ENCODE measurements around the gene NCS1. TPM values are rescaled to one million over a fixed set of nuclear protein-coding genes. Genes with fewer than 3 reads are reported as not detected.

The NCS1 gene
- total RNA-seq, 1 donor: 42.7 TPM

GRCh38 chr9:130145658-130146057, 26.5 kb upstream of the NCS1 start:
- DNase-seq (ENCODE audit: low read depth): no peak
- H3K4me3 ChIP-seq (ENCODE audit: low read depth, low read length): no peak overlapping the region
- TF ChIP-seq, protein P1, sequence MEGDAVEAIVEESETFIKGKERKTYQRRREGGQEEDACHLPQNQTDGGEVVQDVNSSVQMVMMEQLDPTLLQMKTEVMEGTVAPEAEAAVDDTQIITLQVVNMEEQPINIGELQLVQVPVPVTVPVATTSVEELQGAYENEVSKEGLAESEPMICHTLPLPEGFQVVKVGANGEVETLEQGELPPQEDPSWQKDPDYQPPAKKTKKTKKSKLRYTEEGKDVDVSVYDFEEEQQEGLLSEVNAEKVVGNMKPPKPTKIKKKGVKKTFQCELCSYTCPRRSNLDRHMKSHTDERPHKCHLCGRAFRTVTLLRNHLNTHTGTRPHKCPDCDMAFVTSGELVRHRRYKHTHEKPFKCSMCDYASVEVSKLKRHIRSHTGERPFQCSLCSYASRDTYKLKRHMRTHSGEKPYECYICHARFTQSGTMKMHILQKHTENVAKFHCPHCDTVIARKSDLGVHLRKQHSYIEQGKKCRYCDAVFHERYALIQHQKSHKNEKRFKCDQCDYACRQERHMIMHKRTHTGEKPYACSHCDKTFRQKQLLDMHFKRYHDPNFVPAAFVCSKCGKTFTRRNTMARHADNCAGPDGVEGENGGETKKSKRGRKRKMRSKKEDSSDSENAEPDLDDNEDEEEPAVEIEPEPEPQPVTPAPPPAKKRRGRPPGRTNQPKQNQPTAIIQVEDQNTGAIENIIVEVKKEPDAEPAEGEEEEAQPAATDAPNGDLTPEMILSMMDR (IDR thresholded peaks at IDR 0.05; ENCODE audit: insufficient read depth, low read depth, low read length): no peak

DNA sequence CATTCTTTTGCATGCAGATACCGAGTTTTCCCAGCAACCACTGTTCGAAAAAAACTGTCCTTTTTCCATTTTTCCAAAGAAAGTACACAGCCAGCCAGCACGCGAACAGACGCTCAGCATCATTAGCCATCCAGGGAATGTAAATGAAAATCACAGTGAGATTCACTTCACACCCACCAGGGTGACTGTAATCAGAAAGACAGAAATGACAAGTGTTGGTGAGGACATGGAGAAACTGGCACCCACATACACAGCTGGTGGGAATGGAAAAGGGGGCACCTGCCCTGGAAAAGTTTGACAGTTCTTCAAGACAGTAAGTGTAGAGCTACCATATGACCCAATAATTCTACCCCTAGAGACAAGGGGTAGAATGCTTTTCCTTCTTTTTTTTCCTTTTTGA, 25.0 kb upstream of the NCS1 start:
- DNase-seq (ENCODE audit: low read depth): no peak
- TF ChIP-seq, protein P1 (IDR thresholded peaks at IDR 0.05; ENCODE audit: insufficient read depth, low read depth, low read length): no peak
- H3K4me3 ChIP-seq (ENCODE audit: low read depth, low read length): no peak overlapping the region

GRCh38 chr9:130147910-130148309, 24.3 kb upstream of the NCS1 start:
- no peak for DNase-seq (ENCODE audit: low read depth)
- H3K4me3 ChIP-seq (ENCODE audit: low read depth, low read length): no peak overlapping the region
- TF ChIP-seq, protein P1 (IDR thresholded peaks at IDR 0.05; ENCODE audit: insufficient read depth, low read depth, low read length): no peak

DNA sequence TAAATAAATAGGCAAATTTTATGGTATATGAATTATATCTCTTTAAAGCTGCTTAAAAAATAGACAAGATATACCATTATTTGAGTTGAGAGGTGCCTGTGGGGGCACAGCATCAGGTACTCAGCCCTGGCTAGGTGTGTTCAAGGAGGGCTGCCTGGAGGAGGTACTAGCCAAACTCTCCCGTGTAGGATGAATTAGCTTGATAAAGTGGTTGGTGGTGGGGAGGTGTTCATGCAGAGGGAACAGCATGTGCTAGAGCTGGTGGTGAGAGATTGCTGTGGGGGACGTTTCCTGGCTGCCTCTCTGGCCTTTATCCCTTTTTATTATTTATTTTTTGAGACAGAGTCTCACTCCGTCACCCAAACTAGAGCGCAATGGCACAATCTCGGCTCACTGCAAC, 23.2 kb upstream of the NCS1 start:
- no peak overlapping the region for H3K4me3 ChIP-seq (ENCODE audit: low read depth, low read length)
- DNase-seq (ENCODE audit: low read depth): no peak
- TF ChIP-seq, protein P1 (IDR thresholded peaks at IDR 0.05; ENCODE audit: insufficient read depth, low read depth, low read length): no peak

- TF ChIP-seq, protein P1 (IDR thresholded peaks at IDR 0.05; ENCODE audit: insufficient read depth, low read depth, low read length): no peak
- H3K4me3 ChIP-seq (ENCODE audit: low read depth, low read length): no peak overlapping the region
These were observed 22.4 kb upstream of the NCS1 start for GRCh38 chr9:130149654-130150286.

DNA sequence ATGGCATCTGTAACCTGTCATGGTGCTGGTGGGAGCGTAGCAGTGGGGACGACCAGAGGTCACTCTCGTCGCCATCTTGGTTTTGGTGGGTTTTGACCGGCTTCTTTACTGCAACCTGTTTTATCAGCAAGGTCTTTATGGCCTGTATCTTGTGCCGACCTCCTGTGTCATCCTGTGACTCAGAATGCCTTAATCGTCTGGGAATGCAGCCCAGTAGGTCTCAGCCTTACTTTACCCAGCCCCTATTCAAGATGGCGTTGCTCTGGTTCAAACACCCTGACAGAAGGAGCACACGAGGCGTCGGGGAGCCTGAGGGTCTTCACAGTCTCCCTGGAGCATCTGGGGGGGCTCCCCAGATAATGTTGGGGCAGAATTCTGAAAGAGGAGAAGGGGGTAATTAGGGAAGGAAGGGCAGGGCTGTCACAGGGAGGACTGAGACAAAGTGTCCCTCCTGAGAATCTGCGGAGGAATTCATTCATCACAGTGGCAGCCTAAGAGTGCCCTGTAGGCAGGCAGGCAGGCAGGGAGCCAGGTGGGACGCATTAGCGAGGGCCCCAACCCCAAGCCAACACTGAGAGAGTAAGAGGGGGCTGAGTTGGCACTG, 21.3 kb upstream of the NCS1 start:
- H3K4me3 ChIP-seq (ENCODE audit: low read depth, low read length): no peak overlapping the region
- DNase-seq (ENCODE audit: low read depth): peak; percentile 55
- TF ChIP-seq, protein P1 (IDR thresholded peaks at IDR 0.05; ENCODE audit: insufficient read depth, low read depth, low read length): no peak

More at GRCh38 chr9:130149654-130150286, 22.4 kb upstream of the NCS1 start:
- DNase-seq (ENCODE audit: low read depth): no peak
